SK-N-SH (cell line): Measurements from ENCODE around the gene ARHGEF37. TPM values are rescaled to one million over a fixed set of nuclear protein-coding genes. Genes with fewer than 3 reads are reported as not detected.

Source experiments
- CHD2 ChIP-seq: fragments of 150-350 bp; IDR thresholded peaks from 2 replicates; pipeline ENCODE4 v1.6.1; 2018; ENCODE audit warnings: low read length; ENCODE audit not compliant: partially characterized antibody
- ELF1 ChIP-seq: IDR thresholded peaks from 2 replicates; pipeline ENCODE4 v1.4.0; 2012
- EP300 ChIP-seq, 2 experiments: IDR thresholded peaks; 2 replicates each; pipeline versions ENCODE4 v1.4.0 to v1.6.1; 2012; ENCODE audit warnings: borderline replicate concordance in 1 of 2, low read depth in 1 of 2, low read length in 1 of 2
- EZH2phosphoT487 ChIP-seq: fragments of 200-600 bp; sonication (generic); IDR thresholded peaks from 2 replicates; pipeline ENCODE4 v1.6.1; 2017; ENCODE audit warnings: low read depth, mixed run types, mild to moderate bottlenecking, antibody characterized with exemption, moderate library complexity, borderline replicate concordance
- FOSL2 ChIP-seq: IDR thresholded peaks from 2 replicates; pipeline ENCODE4 v1.4.0; 2012; ENCODE audit warnings: low read depth, mild to moderate bottlenecking, moderate library complexity, borderline replicate concordance
- FOXJ3 ChIP-seq: sonication (generic); formaldehyde crosslinking; IDR thresholded peaks from 2 replicates; pipeline ENCODE4 v1.5.1; 2020; ENCODE audit warnings: mild to moderate bottlenecking, missing genetic modification reagents
- FOXM1 ChIP-seq: IDR thresholded peaks from 2 replicates; pipeline ENCODE4 v1.4.0; 2012; ENCODE audit warnings: low read depth, mild to moderate bottlenecking
- GABPA ChIP-seq: IDR thresholded peaks from 2 replicates; pipeline ENCODE4 v1.4.0; 2012; ENCODE audit warnings: low read depth, mild to moderate bottlenecking
- JUND ChIP-seq: IDR thresholded peaks from 2 replicates; pipeline ENCODE4 v1.4.0; 2012
- MAX ChIP-seq: IDR thresholded peaks from 2 replicates; pipeline ENCODE4 v1.4.0; 2012; ENCODE audit warnings: low read depth
- MEF2A ChIP-seq: IDR thresholded peaks from 2 replicates; pipeline ENCODE4 v1.4.0; 2012; ENCODE audit warnings: low read depth, borderline replicate concordance
- NFIC ChIP-seq: IDR thresholded peaks from 2 replicates; pipeline ENCODE4 v1.4.0; 2012; ENCODE audit warnings: borderline replicate concordance
- NRF1 ChIP-seq: IDR thresholded peaks from 2 replicates; pipeline ENCODE4 v1.6.1; 2012; ENCODE audit warnings: low read depth, mild to moderate bottlenecking, low read length
- SIN3A ChIP-seq: IDR thresholded peaks from 2 replicates; pipeline ENCODE4 v1.6.1; 2012; ENCODE audit warnings: low read depth, mild to moderate bottlenecking, low read length, moderate library complexity, borderline replicate concordance
- SMC3 ChIP-seq: IDR thresholded peaks from 2 replicates; pipeline ENCODE4 v1.6.1; 2012; ENCODE audit warnings: low read depth, low read length, improper control_type of control experiment
- TAF1 ChIP-seq: IDR thresholded peaks from 2 replicates; pipeline ENCODE4 v1.6.1; 2012; ENCODE audit warnings: low read depth, mild to moderate bottlenecking, low read length, moderate library complexity, borderline replicate concordance
- TCF12 ChIP-seq: IDR thresholded peaks from 2 replicates; pipeline ENCODE4 v1.4.0; 2012
- TEAD4 ChIP-seq: IDR thresholded peaks from 2 replicates; pipeline ENCODE4 v1.4.0; 2012; ENCODE audit warnings: mild to moderate bottlenecking, borderline replicate concordance; ENCODE audit not compliant: insufficient read depth
- YY1 ChIP-seq: IDR thresholded peaks from 2 replicates; pipeline ENCODE4 v1.4.0; 2012; ENCODE audit warnings: low read depth, mild to moderate bottlenecking
- ZBTB33 ChIP-seq: IDR thresholded peaks from 2 replicates; pipeline ENCODE4 v1.4.0; 2012; ENCODE audit warnings: low read depth, borderline replicate concordance
- polyA plus RNA-seq, 3 experiments: library from polyadenylated mRNA; depleted of rRNA; stranded (reverse); fragments of >200 nt; gene quantifications; 2 replicates each; pipeline ENCODE4 v1.2.3, GENCODE V29; 2012
- TF ChIP-seq, protein P1 (sequence below): fragments of 200-600 bp; sonication (generic); IDR thresholded peaks from 2 replicates; pipeline ENCODE4 v1.6.1; 2017; ENCODE audit warnings: antibody characterized with exemption, mild to moderate bottlenecking, moderate library complexity
- TF ChIP-seq, protein P2 (sequence below): IDR thresholded peaks from 2 replicates; pipeline ENCODE4 v1.4.0; 2012; ENCODE audit warnings: low read depth, borderline replicate concordance

ARHGEF37 gene
- polyA plus RNA-seq, 1 of the 3 experiments (the other 2 are of a cell fraction): 0.94 TPM

DNA sequence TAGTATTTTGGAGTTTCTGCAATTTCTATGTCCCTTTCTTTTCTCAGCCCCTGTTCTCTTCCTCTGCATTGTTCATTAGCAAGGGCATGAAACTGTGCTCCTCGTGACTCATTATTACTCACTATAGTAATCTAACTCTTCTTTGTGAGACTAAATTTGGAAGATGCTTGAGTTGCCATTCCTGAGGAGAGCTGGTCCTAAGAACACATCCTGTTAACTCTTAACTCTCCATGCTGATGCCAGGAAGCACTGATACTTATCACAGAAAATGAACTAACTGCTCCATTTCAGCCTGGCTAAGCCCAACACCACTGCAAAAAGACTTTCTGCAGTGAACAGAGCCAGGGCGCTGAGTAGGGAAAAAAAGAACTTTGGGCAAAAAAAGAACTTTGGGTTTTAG is 19.4 kb upstream of the ARHGEF37 start (continued):
- TF ChIP-seq, protein P1, sequence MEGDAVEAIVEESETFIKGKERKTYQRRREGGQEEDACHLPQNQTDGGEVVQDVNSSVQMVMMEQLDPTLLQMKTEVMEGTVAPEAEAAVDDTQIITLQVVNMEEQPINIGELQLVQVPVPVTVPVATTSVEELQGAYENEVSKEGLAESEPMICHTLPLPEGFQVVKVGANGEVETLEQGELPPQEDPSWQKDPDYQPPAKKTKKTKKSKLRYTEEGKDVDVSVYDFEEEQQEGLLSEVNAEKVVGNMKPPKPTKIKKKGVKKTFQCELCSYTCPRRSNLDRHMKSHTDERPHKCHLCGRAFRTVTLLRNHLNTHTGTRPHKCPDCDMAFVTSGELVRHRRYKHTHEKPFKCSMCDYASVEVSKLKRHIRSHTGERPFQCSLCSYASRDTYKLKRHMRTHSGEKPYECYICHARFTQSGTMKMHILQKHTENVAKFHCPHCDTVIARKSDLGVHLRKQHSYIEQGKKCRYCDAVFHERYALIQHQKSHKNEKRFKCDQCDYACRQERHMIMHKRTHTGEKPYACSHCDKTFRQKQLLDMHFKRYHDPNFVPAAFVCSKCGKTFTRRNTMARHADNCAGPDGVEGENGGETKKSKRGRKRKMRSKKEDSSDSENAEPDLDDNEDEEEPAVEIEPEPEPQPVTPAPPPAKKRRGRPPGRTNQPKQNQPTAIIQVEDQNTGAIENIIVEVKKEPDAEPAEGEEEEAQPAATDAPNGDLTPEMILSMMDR: no peak
- TF ChIP-seq ELF1: peak; percentile 74
- peak; percentile 39 to 83; a peak in 3 of 4 replicates for TF ChIP-seq EP300 (IDR thresholded peaks at IDR 0.05; ENCODE audit: borderline replicate concordance in 1 of 2, low read depth in 1 of 2, low read length in 1 of 2)
- TF ChIP-seq SMC3: no peak
- TF ChIP-seq JUND: peak; percentile 93
- TF ChIP-seq, protein P2, sequence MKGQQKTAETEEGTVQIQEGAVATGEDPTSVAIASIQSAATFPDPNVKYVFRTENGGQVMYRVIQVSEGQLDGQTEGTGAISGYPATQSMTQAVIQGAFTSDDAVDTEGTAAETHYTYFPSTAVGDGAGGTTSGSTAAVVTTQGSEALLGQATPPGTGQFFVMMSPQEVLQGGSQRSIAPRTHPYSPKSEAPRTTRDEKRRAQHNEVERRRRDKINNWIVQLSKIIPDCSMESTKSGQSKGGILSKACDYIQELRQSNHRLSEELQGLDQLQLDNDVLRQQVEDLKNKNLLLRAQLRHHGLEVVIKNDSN: peak; percentile 44; the same call in 1 of the 2 replicates
- TF ChIP-seq YY1: peak; percentile 43; the same call in 1 of the 2 replicates
- TF ChIP-seq SIN3A: peak; percentile 66; the same call in 1 of the 2 replicates
- peak; percentile 63; the same call in 1 of the 2 replicates for TF ChIP-seq ZBTB33
- TF ChIP-seq TEAD4: no peak
- peak; percentile 39; the same call in 1 of the 2 replicates for TF ChIP-seq GABPA
- peak; percentile 97 for TF ChIP-seq MEF2A
- no peak for TF ChIP-seq FOXJ3 (CRISPR knock-in tag)
- peak; percentile 74 for TF ChIP-seq TAF1
- no peak for TF ChIP-seq EZH2phosphoT487
- TF ChIP-seq NRF1: no peak
- TF ChIP-seq NFIC: peak; percentile 68; the same call in 1 of the 2 replicates
- peak; percentile 74; the same call in 1 of the 2 replicates for TF ChIP-seq TCF12
- TF ChIP-seq MAX: peak; percentile 62
- peak; percentile 99 for TF ChIP-seq FOSL2
- TF ChIP-seq FOXM1: peak; percentile 69; the same call in 1 of the 2 replicates
- no peak for TF ChIP-seq CHD2
